ENCODE measurements around the gene SLC7A7.

SLC7A7 gene

DNA sequence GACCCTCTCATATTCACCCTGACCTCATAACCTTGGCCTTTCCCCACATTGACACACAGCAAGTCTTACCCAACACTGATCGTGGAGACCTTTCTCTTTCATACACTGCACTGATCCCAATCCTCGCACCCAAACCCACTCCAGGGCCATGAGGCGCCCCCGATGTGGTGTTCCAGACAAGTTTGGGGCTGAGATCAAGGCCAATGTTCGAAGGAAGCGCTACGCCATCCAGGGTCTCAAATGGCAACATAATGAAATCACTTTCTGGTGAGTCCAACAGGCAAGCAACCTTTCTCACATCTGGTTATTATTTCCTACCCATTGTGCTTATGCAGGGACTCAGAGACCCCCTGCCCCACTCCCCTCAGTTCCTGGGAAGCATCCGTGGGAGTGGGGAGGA lies 26.5 kb upstream of the SLC7A7 start:
- H3K27me3 ChIP-seq (ENCODE audit: control insufficient read depth, insufficient read depth, low read length) = peaks cover 5% of the 10 kb centered on the region
- no peaks in the 10 kb centered on the region for H3K9me3 ChIP-seq (ENCODE audit: control insufficient read depth, low read depth, low read length)
- peaks cover 10% of the 10 kb centered on the region for H3K4me1 ChIP-seq (ENCODE audit: control insufficient read depth, low read depth, low read length)
- peaks cover 45% of the 10 kb centered on the region for H3K36me3 ChIP-seq (ENCODE audit: control insufficient read depth, low read depth, low read length)
- H3K4me3 ChIP-seq (ENCODE audit: low read length) = no peak overlapping the region
- H3K9ac ChIP-seq (ENCODE audit: low read length) = no peak overlapping the region
- H3K27ac ChIP-seq (ENCODE audit: low read length) = no peak overlapping the region

DNA sequence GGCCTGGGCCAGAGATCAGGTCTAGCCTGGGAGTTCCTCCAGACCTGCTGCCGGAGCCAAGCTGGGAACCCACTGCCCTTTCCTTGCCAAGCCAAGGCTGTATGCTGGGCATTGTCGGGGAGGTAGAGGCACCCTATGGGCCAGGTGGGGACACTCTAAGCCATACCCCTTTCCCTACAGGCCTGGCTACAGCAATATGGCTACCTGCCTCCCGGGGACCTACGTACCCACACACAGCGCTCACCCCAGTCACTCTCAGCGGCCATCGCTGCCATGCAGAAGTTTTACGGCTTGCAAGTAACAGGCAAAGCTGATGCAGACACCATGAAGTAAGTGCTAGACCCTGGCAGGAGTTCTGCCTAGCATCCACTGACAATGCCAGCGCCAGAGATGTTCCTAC lies 26.1 kb upstream of the SLC7A7 start:
- H3K27ac ChIP-seq (ENCODE audit: low read length) = no peak overlapping the region
- H3K4me3 ChIP-seq (ENCODE audit: low read length) = no peak overlapping the region
- no peaks in the 10 kb centered on the region for H3K9me3 ChIP-seq (ENCODE audit: control insufficient read depth, low read depth, low read length)
- no peak overlapping the region for H3K9ac ChIP-seq (ENCODE audit: low read length)
- H3K4me1 ChIP-seq (ENCODE audit: control insufficient read depth, low read depth, low read length) = peaks cover 10% of the 10 kb centered on the region
- peaks cover 6% of the 10 kb centered on the region for H3K27me3 ChIP-seq (ENCODE audit: control insufficient read depth, insufficient read depth, low read length)
- H3K36me3 ChIP-seq (ENCODE audit: control insufficient read depth, low read depth, low read length) = peaks cover 43% of the 10 kb centered on the region

DNA sequence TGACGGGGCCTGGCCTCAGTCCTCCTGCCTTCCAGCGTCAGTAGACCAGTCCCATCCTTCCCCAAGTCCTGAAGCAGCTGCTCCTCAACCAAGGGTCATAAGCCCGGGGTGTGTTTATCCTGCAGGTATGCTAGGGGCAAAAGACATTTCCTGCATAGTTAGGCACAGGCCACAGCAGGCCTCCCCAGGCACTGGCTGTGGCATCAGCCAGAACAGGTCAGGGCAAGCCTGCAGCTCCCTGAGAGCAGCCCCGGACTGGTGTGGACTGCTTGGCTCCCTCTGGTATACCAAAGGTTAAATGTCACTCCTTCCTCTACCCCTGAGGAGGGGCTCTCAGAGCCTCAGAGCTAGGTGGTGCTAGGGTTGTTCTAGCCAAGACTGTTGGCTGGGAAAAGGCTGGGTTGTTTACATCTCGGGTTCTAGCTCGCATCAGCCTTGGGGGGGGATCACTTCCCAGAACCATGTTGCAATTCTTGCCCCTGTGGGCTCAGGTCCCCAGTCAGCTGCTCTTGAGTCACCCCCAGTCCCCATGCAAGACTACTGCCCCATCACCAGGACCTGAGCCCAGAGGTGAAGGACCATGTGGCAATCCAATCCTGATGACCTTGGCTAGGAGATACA lies 24.0 kb upstream of the SLC7A7 start:
- peaks cover 20% of the 10 kb centered on the region for H3K4me1 ChIP-seq (ENCODE audit: control insufficient read depth, low read depth, low read length)
- no peaks in the 10 kb centered on the region for H3K9me3 ChIP-seq (ENCODE audit: control insufficient read depth, low read depth, low read length)
- H3K27ac ChIP-seq (ENCODE audit: low read length) = no peak overlapping the region
- H3K4me3 ChIP-seq (ENCODE audit: low read length) = no peak overlapping the region
- H3K27me3 ChIP-seq (ENCODE audit: control insufficient read depth, insufficient read depth, low read length) = peaks cover 6% of the 10 kb centered on the region
- no peak overlapping the region for H3K9ac ChIP-seq (ENCODE audit: low read length)
- peaks cover 39% of the 10 kb centered on the region for H3K36me3 ChIP-seq (ENCODE audit: control insufficient read depth, low read depth, low read length)

DNA sequence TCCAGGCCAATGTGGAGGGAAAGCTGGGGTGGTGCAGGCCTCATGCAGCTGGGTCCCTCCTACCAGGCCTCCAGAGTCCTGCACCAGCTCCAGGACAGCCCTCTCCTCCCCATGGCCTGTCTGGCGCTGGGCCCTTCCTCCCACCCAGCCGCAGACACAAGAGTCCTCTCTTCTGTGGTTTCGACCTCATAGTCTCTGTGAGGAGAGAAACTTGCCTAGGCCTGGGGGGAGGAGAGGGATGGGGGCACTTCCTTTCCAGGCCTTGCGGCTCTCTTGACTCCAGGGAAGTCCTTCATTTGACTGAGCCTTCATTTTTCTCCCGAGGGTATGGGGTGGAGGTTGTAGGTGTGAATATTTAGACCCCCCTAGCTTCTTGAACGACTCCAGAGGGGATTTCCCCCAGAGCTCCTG lies 23.4 kb upstream of the SLC7A7 start:
- H3K4me3 ChIP-seq (ENCODE audit: low read length) = peak overlapping the region; percentile 90
- peaks cover 6% of the 10 kb centered on the region for H3K27me3 ChIP-seq (ENCODE audit: control insufficient read depth, insufficient read depth, low read length)
- H3K9ac ChIP-seq (ENCODE audit: low read length) = no peak overlapping the region
- peaks cover 42% of the 10 kb centered on the region for H3K36me3 ChIP-seq (ENCODE audit: control insufficient read depth, low read depth, low read length)
- H3K27ac ChIP-seq (ENCODE audit: low read length) = no peak overlapping the region
- no peaks in the 10 kb centered on the region for H3K9me3 ChIP-seq (ENCODE audit: control insufficient read depth, low read depth, low read length)
- peaks cover 20% of the 10 kb centered on the region for H3K4me1 ChIP-seq (ENCODE audit: control insufficient read depth, low read depth, low read length)

DNA sequence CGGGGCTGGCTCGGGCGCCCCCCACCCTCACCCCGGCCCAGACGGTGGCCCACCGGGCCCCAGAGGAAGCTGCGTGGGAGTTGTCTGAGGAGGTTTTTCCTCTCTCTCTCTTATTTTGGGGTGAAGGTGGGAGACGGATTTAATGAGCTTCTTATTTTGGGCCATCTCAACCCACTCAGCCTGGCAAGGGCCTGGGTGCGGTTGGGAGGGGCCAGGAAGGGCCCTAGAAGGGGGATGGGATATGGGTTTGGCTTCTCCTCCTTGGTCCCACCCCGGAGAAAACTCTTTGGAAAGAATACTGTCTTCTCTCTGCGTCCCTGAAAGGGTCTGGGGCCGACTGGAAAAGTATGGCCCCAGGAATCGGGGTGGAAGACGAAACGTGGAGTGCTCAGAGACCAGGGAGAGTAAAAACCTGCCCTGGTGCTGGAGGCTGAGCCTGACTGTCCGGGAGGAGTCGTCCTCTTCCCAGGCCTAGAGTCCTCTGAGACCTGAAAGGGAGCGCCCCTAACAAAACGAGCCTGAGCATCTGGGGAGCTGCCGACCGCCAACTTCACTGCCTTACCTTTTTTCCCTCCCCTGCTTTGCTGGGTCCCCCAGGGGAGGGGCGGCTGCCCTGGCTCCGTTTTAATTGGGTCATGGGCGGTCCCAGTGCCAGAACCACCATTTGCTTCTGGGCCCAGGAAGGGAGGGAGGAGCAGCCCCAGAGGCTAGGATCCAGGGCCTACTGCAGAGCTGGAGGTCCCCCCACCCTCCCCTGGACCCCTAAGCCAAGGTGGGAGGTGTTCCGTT lies 22.7 kb upstream of the SLC7A7 start:
- Histone ChIP-seq H3K27me3 (ENCODE audit: control insufficient read depth, insufficient read depth, low read length) (peaks cover 6% of the 10 kb centered on the region), H3K9me3 (ENCODE audit: control insufficient read depth, low read depth, low read length) (no peaks in the 10 kb centered on the region), H3K4me3 (ENCODE audit: low read length) (peak overlapping the region; percentile 90), H3K9ac (ENCODE audit: low read length) (peak overlapping the region; percentile 90), H3K36me3 (ENCODE audit: control insufficient read depth, low read depth, low read length) (peaks cover 40% of the 10 kb centered on the region), H3K4me1 (ENCODE audit: control insufficient read depth, low read depth, low read length) (peaks cover 20% of the 10 kb centered on the region), H3K27ac (ENCODE audit: low read length) (no peak overlapping the region)

DNA sequence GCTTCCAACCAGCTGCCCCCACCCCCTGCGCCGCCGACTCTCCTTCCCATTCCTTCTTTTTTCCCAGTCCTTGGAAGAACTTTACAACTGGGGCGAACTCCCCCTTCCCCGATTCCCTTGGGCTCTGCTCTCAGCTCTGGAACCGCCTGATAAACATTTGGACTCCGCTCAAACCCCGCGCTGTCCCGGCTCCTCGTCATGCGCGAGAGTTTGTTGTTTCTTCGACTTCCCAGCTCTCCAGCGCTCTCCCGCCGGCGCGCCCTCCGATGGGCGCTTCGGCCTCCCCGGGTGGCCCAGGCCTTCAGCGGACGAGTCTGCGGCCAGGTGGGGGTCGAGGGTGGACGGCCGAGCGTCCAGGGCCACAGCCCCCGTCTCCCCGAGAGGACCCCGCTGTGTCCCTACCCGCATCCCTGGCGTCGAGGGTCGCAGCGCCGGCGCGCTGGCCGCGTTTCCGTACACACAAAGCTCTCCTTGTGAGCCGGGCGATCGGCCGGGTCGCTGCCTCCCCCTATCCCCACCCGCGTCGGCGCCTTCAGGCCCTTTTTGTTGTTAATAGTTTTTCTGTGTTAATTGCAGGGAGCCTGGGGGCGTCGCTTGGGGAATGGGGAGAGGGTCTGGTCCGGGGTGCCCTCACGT lies 22.0 kb upstream of the SLC7A7 start:
- H3K36me3 ChIP-seq (ENCODE audit: control insufficient read depth, low read depth, low read length) = peaks cover 33% of the 10 kb centered on the region
- no peaks in the 10 kb centered on the region for H3K9me3 ChIP-seq (ENCODE audit: control insufficient read depth, low read depth, low read length)
- H3K4me1 ChIP-seq (ENCODE audit: control insufficient read depth, low read depth, low read length) = peaks cover 20% of the 10 kb centered on the region
- peak overlapping the region; percentile 90 for H3K9ac ChIP-seq (ENCODE audit: low read length)
- H3K27me3 ChIP-seq (ENCODE audit: control insufficient read depth, insufficient read depth, low read length) = peaks cover 6% of the 10 kb centered on the region
- peak overlapping the region; percentile 90 for H3K4me3 ChIP-seq (ENCODE audit: low read length)
- peak overlapping the region; percentile 53 for H3K27ac ChIP-seq (ENCODE audit: low read length)

DNA sequence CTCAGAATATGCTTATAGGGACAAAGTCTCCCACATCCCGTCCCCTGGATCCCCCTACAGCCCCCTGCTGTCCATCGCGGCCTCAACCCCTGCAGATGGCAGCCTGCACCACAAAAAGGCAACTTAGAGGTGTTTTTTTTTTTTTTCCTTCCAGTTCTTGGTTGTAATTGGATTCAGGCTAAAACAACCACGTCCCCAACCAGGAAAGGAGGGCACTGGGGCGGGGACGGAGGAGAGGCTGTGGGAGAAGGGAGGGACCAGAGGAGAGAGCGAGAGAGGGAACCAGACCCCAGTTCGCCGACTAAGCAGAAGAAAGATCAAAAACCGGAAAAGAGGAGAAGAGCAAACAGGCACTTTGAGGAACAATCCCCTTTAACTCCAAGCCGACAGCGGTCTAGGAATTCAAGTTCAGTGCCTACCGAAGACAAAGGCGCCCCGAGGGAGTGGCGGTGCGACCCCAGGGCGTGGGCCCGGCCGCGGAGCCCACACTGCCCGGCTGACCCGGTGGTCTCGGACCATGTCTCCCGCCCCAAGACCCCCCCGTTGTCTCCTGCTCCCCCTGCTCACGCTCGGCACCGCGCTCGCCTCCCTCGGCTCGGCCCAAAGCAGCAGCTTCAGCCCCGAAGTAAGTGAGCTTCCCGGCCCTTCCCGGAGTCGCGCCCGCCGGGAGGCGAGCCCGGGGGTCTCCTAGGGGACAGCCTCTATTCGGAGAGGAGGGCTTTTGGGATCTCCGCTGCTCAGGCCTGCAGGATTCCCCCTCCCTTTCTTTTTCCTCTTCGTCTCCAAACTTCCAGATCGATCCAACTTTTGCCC lies 21.3 kb upstream of the SLC7A7 start, which contains the start of gene MMP14:
TSS of gene MMP14 (plus strand) at position 285 of the 813 bp plus-strand sequence. CDS start at position 518, 233 bp downstream.
- H3K9me3 ChIP-seq (ENCODE audit: control insufficient read depth, low read depth, low read length) = no peaks in the 10 kb centered on the region
- H3K4me1 ChIP-seq (ENCODE audit: control insufficient read depth, low read depth, low read length) = peaks cover 20% of the 10 kb centered on the region
- peak within 1 kb of the TSS; percentile 90 for H3K4me3 ChIP-seq (ENCODE audit: low read length)
- peak within 1 kb of the TSS; percentile 53 for H3K27ac ChIP-seq (ENCODE audit: low read length)
- peaks cover 28% of the 10 kb centered on the region for H3K36me3 ChIP-seq (ENCODE audit: control insufficient read depth, low read depth, low read length)
- H3K9ac ChIP-seq (ENCODE audit: low read length) = peak within 1 kb of the TSS; percentile 90
- H3K27me3 ChIP-seq (ENCODE audit: control insufficient read depth, insufficient read depth, low read length) = peaks cover 6% of the 10 kb centered on the region

DNA sequence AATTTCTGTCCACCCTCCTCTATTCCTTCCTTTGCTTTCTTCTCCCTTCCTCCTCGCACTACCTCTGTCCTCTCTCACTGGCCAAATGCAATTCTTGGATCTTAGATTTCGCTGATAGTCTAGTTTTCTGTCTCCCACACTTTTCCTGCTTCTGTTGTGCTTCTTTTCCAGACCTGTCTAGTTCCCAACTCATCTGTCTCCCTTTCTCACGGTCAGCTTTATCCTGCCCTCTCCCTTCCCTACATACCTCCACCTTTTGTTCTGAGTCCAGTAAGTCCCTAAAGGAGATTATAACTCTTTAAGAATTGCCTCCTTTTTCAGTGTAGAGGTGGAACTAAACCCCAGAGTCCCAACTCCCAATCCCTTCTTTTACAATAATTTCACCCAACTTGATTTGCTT lies 20.3 kb upstream of the SLC7A7 start:
- Histone ChIP-seq H3K9me3 (ENCODE audit: control insufficient read depth, low read depth, low read length) (no peaks in the 10 kb centered on the region), H3K4me3 (ENCODE audit: low read length) (no peak overlapping the region), H3K27me3 (ENCODE audit: control insufficient read depth, insufficient read depth, low read length) (peaks cover 6% of the 10 kb centered on the region), H3K9ac (ENCODE audit: low read length) (no peak overlapping the region), H3K4me1 (ENCODE audit: control insufficient read depth, low read depth, low read length) (peaks cover 25% of the 10 kb centered on the region), H3K36me3 (ENCODE audit: control insufficient read depth, low read depth, low read length) (peaks cover 28% of the 10 kb centered on the region), H3K27ac (ENCODE audit: low read length) (no peak overlapping the region)

DNA sequence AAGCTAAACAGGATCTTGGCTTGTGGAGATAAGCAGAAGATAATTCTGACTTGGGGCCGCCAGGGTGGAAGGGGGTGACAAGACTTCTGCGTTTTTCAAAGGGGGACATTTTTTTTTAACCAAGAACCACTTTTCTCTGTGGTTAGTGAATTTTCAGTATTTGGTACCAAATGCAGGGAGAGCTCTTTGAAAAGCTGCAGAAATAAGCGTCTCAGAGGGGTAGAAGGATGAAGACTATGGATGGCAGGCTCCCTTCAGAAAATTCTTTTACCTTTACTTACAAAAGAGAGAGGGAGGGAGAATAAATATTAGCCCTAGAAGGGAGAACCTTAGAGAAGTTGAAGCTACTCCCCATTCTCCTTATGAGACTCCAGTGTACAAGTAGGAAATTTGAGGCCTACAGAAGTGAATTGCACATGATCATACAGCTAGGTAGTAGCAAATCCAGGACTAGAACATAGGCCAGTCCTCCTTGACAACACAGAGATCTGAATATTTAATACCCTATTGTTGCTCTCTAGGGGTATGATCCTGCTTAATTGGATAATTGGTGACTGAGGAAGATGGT lies 15.3 kb upstream of the SLC7A7 start:
- peak overlapping the region; percentile 90 for H3K27ac ChIP-seq (ENCODE audit: low read length)

DNA sequence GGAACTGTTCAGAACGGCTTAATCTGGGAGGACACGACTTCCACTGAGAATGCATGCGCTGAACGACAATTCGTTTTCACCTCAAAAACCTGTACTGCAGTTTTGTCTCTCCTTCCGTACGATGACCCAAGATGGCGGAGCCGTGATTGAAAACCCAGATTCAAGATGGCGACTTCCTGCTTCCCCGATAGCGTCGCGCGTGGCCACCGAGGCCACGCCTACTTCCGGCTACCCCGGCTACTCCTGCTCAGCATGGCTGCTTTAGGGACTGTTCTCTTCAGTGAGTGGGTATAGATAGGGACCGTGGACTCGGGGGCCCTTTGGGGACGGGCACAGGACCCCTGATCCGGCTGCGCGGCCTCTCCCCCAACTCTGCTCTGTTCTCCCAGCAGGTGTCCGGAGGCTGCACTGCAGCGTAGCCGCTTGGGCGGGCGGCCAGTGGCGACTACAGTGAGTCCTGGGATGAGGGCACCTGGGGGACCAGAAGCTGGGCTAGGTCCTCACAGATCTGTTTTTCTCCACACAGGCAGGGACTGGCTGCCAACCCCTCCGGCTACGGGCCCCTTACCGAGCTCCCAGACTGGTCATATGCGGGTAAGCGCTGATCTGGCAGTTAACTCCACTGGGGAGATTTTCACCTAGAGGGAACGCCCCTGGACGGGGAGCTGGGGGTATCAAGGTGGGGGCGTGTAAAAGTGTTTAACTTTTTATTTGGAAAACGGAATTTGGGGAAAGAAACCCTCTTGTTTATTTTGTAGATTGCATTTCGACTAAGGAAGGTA lies 14.6 kb upstream of the SLC7A7 start, which contains the start of gene MRPL52:
TSS of gene MRPL52 (plus strand) at position 227 of the 782 bp plus-strand sequence. CDS start at position 253, 26 bp downstream.
- Histone ChIP-seq H3K9me3 (ENCODE audit: control insufficient read depth, low read depth, low read length) (no peaks in the 10 kb centered on the region), H3K27ac (ENCODE audit: low read length) (peak within 1 kb of the TSS; percentile 90), H3K4me1 (ENCODE audit: control insufficient read depth, low read depth, low read length) (peaks cover 10% of the 10 kb centered on the region), H3K36me3 (ENCODE audit: control insufficient read depth, low read depth, low read length) (peaks cover 22% of the 10 kb centered on the region), H3K27me3 (ENCODE audit: control insufficient read depth, insufficient read depth, low read length) (no peaks in the 10 kb centered on the region), H3K9ac (ENCODE audit: low read length) (peak within 1 kb of the TSS; percentile 95), H3K4me3 (ENCODE audit: low read length) (peak within 1 kb of the TSS; percentile 97)

More for the DNA sequence above, 15.3 kb upstream of the SLC7A7 start:
- Histone ChIP-seq H3K27me3 (ENCODE audit: control insufficient read depth, insufficient read depth, low read length) (no peaks in the 10 kb centered on the region), H3K4me1 (ENCODE audit: control insufficient read depth, low read depth, low read length) (peaks cover 14% of the 10 kb centered on the region), H3K9me3 (ENCODE audit: control insufficient read depth, low read depth, low read length) (no peaks in the 10 kb centered on the region), H3K36me3 (ENCODE audit: control insufficient read depth, low read depth, low read length) (peaks cover 28% of the 10 kb centered on the region), H3K9ac (ENCODE audit: low read length) (peak overlapping the region; percentile 95), H3K4me3 (ENCODE audit: low read length) (peak overlapping the region; percentile 97)
